HG02642 (cell line): ENCODE measurements around the gene SAMD13.
"Not testable (repeated sequence)": the region's sequence is repeated elsewhere in the genome, so short reads cannot be mapped to it uniquely, and the experiment has no call there.

ENCODE experiments used
- ATAC-seq: cut with Tn5 transposase; IDR thresholded peaks from one replicate; pipeline ENCODE4 v1.9.1; 2021; ENCODE audit warnings: mild to moderate bottlenecking; ENCODE audit not compliant: unreplicated experiment, poor library complexity

Gene SAMD13

GRCh38 chr1:84282780-84283333 is 18.7 kb upstream of the SAMD13 start:
- no peak for ATAC-seq

GRCh38 chr1:84283381-84283780 is 18.1 kb upstream of the SAMD13 start:
- ATAC-seq: no peak

- no peak for ATAC-seq
Measured at GRCh38 chr1:84286071-84286470, 15.4 kb upstream of the SAMD13 start.

DNA sequence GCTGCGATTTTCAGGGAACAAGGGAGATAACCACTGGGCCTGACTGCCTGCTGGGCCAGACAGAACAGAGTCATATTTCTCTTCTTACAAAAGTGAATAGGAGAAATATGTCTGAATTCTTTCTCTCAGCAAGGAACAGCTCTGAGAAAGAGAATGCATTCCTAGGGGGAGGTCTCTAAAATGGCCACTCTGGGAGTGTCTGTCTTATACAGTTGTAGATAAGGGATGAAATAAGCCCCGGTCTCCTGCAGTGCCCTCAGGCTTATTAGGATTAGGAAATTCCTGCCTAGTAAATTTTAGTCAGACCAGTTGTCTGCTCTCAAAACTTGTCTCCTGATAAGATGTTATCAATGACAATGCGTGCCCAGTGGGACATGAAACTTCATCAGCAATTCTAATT is 14.1 kb upstream of the SAMD13 start:
- not testable (repeated sequence) for ATAC-seq

DNA sequence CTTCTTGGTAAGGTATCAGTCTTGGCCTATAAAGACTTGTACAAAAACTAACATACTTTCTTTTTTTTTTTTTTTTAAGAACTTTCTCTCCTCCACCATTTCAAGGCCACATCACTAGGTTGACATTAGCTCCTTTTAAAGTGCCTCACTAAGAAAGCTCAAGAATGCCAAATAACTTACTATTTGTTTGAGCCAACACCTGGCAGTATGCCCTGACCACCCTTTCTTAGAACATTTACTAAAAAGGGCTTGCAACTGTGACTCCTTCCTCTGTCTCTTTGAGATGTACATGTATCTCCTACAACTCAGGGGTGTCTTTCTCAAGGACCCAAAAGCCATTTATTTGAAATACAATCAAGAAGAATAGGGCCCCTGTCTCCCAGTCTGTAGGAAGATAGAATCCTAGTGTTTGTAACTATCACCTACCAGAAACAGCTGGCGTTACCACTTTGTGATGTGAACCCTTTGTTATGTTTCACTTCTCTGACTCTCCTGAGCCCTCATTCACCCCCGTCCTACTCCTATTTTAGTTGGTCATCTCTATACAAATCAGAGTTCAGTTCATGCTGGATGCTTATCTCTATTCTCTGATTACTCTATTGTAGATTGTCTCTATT is 12.2 kb upstream of the SAMD13 start:
- ATAC-seq: no peak

DNA sequence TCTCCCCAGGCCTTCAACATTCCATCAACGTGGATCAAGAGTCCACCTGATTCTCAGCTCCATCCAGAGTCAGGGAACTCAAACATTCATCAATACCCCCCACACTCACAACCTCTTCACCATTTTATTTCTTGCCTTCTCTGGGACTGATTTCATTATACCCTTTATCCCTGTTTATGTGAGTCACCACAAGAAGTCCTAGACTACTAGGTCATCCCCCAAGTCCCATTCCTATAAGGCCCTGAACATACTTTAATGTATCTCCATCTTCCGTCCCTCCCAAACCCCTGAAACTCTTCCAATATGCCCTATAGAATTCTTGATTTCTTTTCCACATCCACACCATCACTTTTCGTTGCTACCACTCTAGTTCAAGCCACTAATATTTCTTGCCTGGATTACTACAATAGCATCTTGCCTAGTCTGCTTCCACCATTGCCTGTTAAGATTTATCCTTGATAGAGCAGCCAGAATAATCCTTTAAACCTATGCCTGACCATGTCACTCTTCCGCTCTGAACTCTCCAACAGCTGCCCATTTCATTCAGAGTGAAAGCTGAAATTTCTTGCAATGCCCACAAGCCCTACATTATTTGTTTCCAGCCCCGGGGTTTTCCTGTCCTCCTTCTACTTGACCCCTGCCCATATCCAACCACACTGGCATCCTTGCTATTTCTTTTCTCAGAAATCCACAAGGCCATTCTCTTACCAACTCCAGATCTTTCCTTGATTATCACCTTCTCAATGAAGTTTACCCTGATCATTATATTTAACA is 9.4 kb upstream of the SAMD13 start:
- no peak for ATAC-seq

DNA sequence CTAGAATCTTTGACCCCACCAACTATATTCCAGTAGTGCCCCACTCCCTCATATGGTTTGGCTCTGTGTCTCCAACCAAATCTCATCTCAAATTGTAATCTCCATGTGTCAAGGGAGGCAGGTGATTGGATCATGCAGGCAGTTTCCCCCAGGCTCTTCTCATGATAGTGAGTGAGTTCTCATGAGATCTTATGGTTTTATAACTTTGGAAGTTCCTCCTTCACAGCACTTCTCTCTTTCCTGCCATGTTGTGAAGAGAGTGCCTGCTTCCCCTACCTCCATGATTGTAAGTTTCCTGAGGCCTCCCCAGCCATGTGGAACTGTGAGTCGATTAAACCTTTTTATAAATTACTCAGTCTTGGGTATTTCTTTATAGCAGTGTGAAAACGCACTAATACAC is 7.7 kb upstream of the SAMD13 start:
- ATAC-seq: no peak

DNA sequence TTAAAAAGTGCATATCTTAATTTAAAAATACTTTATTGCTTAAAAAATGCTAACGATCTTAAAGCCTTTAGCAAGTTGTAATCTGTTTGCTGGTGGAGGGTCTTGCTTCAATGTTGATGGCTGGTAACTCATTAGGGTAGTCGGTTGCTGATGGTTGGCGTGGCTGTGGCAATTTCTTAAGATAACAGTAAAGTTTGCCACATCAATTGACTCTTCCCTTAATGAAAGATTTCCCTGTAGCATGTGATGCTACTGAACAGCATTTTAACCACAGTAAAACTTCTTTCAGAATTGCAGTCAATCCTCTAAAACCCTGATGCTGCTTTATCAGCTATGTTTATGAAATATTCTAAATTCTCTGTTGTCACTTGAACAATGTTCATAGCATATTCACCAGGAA is 6.8 kb upstream of the SAMD13 start:
- no peak for ATAC-seq

GRCh38 chr1:84297546-84298244 is 3.8 kb upstream of the SAMD13 start:
- no peak for ATAC-seq

DNA sequence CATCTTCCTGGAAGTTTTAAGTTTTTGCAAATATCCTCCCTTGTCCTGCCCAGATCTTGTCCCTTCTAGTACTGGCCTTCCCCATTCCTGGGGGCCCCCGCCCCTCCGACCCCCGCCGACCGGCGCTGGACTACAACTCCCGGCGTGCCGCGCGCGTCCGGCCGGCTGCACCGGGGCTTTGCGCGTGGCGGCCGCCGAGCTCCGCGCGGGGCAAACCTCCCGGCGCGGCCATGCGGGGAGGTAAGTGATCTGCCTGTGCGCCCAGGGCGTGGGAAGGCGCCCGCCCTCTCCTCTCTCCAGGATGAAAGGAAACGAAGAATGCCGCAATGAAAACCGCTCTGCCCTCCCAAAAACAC is 3.2 kb upstream of the SAMD13 start:
- ATAC-seq: peak; percentile 87

DNA sequence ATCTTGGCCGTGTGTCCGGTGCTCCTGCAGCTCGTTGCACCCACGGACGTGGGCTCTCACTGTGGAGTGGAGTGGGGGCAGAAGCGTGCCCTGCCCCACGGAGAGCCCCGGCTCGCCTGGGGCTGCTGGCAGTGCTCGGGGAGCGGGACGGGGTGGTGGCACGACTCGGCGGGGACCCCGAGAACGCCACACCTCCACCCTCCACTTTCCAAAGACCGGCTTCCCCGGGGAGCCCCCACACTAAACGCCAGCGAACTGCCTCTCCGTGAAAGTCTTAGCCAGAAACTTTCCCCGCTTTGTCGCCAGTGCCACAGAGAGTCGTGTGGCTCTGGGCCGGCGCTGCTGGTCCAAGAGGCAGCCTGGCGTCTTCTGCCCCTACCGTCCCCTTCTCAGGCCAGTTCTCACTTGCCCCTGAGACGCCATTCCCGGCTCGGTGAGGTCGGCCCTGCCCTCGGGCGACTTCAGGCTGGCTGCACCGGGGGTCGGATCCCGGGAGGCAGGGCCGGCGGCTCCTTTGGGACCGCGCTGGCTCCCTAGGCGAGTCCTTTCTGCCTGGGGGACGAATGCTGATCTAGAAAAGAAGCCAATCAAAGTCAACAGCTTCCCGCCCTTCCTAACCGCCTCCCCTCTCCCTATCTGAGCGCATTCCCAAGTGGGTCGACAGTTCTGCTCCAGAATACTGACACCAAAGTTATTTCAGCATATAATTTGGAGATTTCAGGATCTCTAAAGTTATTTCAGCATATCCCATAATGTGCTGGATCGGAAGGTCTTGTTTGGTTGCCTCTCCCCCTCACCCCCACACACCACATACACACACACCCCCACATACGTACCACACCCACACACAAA is 2.6 kb upstream of the SAMD13 start:
- peak; percentile 54 for ATAC-seq

- ATAC-seq: no peak
Measured at GRCh38 chr1:84299536-84300170, 1.9 kb upstream of the SAMD13 start.

GRCh38 chr1:84300501-84300900 is 1.0 kb upstream of the SAMD13 start:
- no peak for ATAC-seq

DNA sequence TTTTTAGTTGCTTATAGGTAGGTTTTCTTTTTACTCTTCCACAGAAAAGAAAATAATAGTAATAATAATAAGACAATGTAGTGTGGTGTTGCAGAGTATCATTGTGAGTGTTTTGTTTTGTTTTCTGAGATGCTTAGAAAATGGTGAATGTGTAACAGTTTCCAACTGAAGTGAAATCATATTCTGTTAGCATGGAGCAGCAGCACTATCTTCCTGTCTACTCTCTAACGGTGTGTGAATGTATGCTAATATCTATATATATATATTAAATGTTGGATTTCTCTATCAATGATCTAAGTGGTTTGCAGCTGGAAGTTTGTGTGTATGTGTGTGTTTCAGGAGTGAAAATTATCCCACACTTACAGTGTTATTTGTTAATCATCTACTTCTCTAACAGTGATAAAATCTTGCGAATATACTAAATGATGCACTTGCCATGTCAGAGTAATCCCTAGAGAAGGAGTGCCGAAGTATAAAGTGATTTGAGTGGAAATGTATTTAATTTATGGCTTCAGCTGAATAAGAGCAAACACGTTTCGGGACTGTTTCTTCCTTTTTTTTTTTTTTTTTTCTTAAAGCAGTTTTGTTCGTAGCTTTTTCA is 377 bp downstream of the SAMD13 start:
- ATAC-seq: no peak

- no peak for ATAC-seq
Measured at GRCh38 chr1:84303314-84303830, 1.9 kb downstream of the SAMD13 start.

- no peak for ATAC-seq
Measured at GRCh38 chr1:84307398-84307797, 5.9 kb downstream of the SAMD13 start.

GRCh38 chr1:84311296-84311695 is 9.8 kb downstream of the SAMD13 start:
- no peak for ATAC-seq

GRCh38 chr1:84319662-84320061 is 18.2 kb downstream of the SAMD13 start:
- ATAC-seq: no peak

GRCh38 chr1:84327830-84328229 is 26.3 kb downstream of the SAMD13 start:
- no peak for ATAC-seq
